CD14-positive monocyte (primary cell): ENCODE data around the gene RALGAPA2. TPM values are rescaled to one million over a fixed set of nuclear protein-coding genes. Genes with fewer than 3 reads are reported as not detected.

ENCODE experiments used
- DNase-seq, 3 donors: peaks; one replicate each; pipeline ENCODE4 v3.0.0-alpha.2; 2011 to 2022
- H2AFZ ChIP-seq: 2 replicates; pipeline ENCODE4 v1.6.0; 2012; ENCODE audit warnings: mild to moderate bottlenecking, low read depth, low read length, inconsistent platforms; ENCODE audit not compliant: insufficient read depth, poor library complexity, severe bottlenecking
- H3K27ac ChIP-seq, 2 donors: 1 replicate in 1 of 2; 2 replicates in 1 of 2; pipeline ENCODE4 v1.5.1; 2012 to 2013; ENCODE audit warnings: low read length in 2 of 2, control low read depth in 1 of 2, inconsistent platforms in 1 of 2, low read depth in 1 of 2, mild to moderate bottlenecking in 1 of 2
- H3K27me3 ChIP-seq, 2 donors: one replicate each; pipeline versions ENCODE4 v1.6.0 to v1.6.1; 2011 to 2013; ENCODE audit warnings: low read length in 2 of 2; ENCODE audit not compliant: control insufficient read depth in 2 of 2, insufficient read depth in 2 of 2
- H3K36me3 ChIP-seq, 2 donors: replicated peaks in 1 of 2; 1 replicate in 1 of 2; 2 replicates in 1 of 2; pipeline versions ENCODE4 v1.5.1 to v1.6.1; 2012 to 2013; ENCODE audit warnings: low read length in 2 of 2, control low read depth in 1 of 2, inconsistent platforms in 1 of 2, mild to moderate bottlenecking in 1 of 2; ENCODE audit not compliant: insufficient read depth in 2 of 2, control insufficient read depth in 1 of 2
- H3K4me1 ChIP-seq, 2 donors: 1 replicate in 1 of 2; 2 replicates in 1 of 2; pipeline versions ENCODE4 v1.5.1 to v1.6.1; 2012 to 2013; ENCODE audit warnings: low read length in 2 of 2, control low read depth in 1 of 2, inconsistent platforms in 1 of 2, mild to moderate bottlenecking in 1 of 2, moderate library complexity in 1 of 2; ENCODE audit not compliant: insufficient read depth in 2 of 2, control insufficient read depth in 1 of 2
- H3K4me2 ChIP-seq: replicated peaks from 2 replicates; pipeline ENCODE3; 2012; ENCODE audit warnings: low read length, moderate library complexity, mild to moderate bottlenecking; ENCODE audit not compliant: poor library complexity, severe bottlenecking; ENCODE audit errors: extremely low read depth
- H3K4me3 ChIP-seq, 3 experiments: fragments of 200-600 bp in 1 of 3; sonication (generic) in 1 of 3; replicated peaks in 1 of 3; 1 replicate in 2 of 3; 2 replicates in 1 of 3; pipeline ENCODE4 v1.5.1; 2011 to 2013; ENCODE audit warnings: low read length in 3 of 3, mild to moderate bottlenecking in 3 of 3, control low read depth in 2 of 3, low read depth in 2 of 3, inconsistent platforms in 1 of 3, moderate library complexity in 1 of 3
- H3K79me2 ChIP-seq: 2 replicates; pipeline ENCODE4 v1.6.0; 2012; ENCODE audit warnings: mild to moderate bottlenecking, control low read depth, inconsistent platforms, low read length, moderate library complexity; ENCODE audit not compliant: insufficient read depth
- H3K9ac ChIP-seq: 2 replicates; pipeline ENCODE4 v1.6.0; 2017; ENCODE audit warnings: low read length, mild to moderate bottlenecking; ENCODE audit not compliant: insufficient read depth, poor library complexity, severe bottlenecking
- H3K9me3 ChIP-seq, 2 donors: replicated peaks in 1 of 2; 1 replicate in 1 of 2; 2 replicates in 1 of 2; pipeline versions ENCODE4 v1.5.1 to v1.6.1; 2012 to 2013; ENCODE audit warnings: low read length in 2 of 2, control low read depth in 1 of 2; ENCODE audit not compliant: control insufficient read depth in 1 of 2, insufficient read depth in 1 of 2
- H4K20me1 ChIP-seq: 2 replicates; pipeline ENCODE4 v1.6.0; 2012; ENCODE audit warnings: mild to moderate bottlenecking, low read length, control low read depth, moderate library complexity; ENCODE audit not compliant: insufficient read depth
- H3K27ac Mint-ChIP-seq, 7 donors: one replicate each; pipeline ENCODE4 v1.8.0; 2020; ENCODE audit warnings: mild to moderate bottlenecking in 7 of 7, mixed read lengths in 7 of 7, moderate library complexity in 6 of 7, inconsistent platforms in 2 of 7
- H3K27me3 Mint-ChIP-seq, 3 donors: one replicate each; pipeline ENCODE4 v1.8.0; 2021 to 2022; ENCODE audit warnings: low read depth in 3 of 3, mild to moderate bottlenecking in 3 of 3, mixed read lengths in 3 of 3, moderate library complexity in 3 of 3, inconsistent platforms in 1 of 3
- H3K36me3 Mint-ChIP-seq, 2 donors: one replicate each; pipeline ENCODE4 v1.8.0; 2020; ENCODE audit warnings: mixed read lengths in 2 of 2, inconsistent platforms in 1 of 2, mild to moderate bottlenecking in 1 of 2
- H3K4me1 Mint-ChIP-seq: one replicate; pipeline ENCODE4 v1.8.0; 2020; ENCODE audit warnings: mild to moderate bottlenecking, mixed read lengths
- H3K4me3 Mint-ChIP-seq, 2 donors: one replicate each; pipeline ENCODE4 v1.8.0; 2020; ENCODE audit warnings: mild to moderate bottlenecking in 2 of 2, mixed read lengths in 2 of 2, moderate library complexity in 1 of 2
- H3K9me3 Mint-ChIP-seq, 7 donors: one replicate each; pipeline ENCODE4 v1.8.0; 2020 to 2022; ENCODE audit warnings: mixed read lengths in 7 of 7, mild to moderate bottlenecking in 6 of 7, moderate library complexity in 6 of 7, inconsistent platforms in 2 of 7
- WGBS: methylation state at CpG from one replicate; pipeline ENCODE4 v1.1.5; 2013; ENCODE audit warnings: missing lambda C conversion rate; ENCODE audit not compliant: insufficient coverage; 5-methylcytosine and 5-hydroxymethylcytosine counted together
- intact Hi-C, 2 donors: fragments of 100-400 bp; cut with micrococcal nuclease; formaldehyde crosslinking; loops; one replicate each; pipeline versions ENCODE4 v1.15.0 to v1.15.1; 2023
- polyA plus RNA-seq, 3 donors: library from polyadenylated mRNA; depleted of rRNA in 1 of 3; unstranded in 2 of 3; stranded (reverse) in 1 of 3; fragments of 300-500 nt in 2 of 3; fragments of >200 nt in 1 of 3; fragmentation: Illumina TruSeq in 2 of 3; gene quantifications; 1 replicate in 2 of 3; 2 replicates in 1 of 3; pipeline ENCODE4 v1.2.3, GENCODE V29; 2012 to 2021
- TF ChIP-seq, protein P1 (sequence below): fragments of 200-600 bp; IDR thresholded peaks from one replicate; pipeline ENCODE4 v1.8.0; 2022; ENCODE audit warnings: antibody characterized with exemption, mild to moderate bottlenecking

Gene RALGAPA2
- polyA plus RNA-seq, 3 donors: 6.2 to 13.0 (median 8.9) TPM

- no peaks in the 10 kb centered on the region for H3K27me3 Mint-ChIP-seq
- H4K20me1 ChIP-seq: no peaks in the 10 kb centered on the region
- peaks cover 29 to 79% of the 10 kb centered on the region in 2 donors for H3K36me3 ChIP-seq
- H3K4me3 Mint-ChIP-seq: no peak overlapping the region
- H3K27ac ChIP-seq: no peak overlapping the region
- intact Hi-C loops: no loop called here
- no peaks in the 10 kb centered on the region for H3K4me1 Mint-ChIP-seq
- no CpG with 5 or more reads among the region's 6 CpGs for WGBS
- H3K4me2 ChIP-seq: no peak overlapping the region
- peaks cover 61 to 76% of the 10 kb centered on the region in 2 donors for H3K36me3 Mint-ChIP-seq
- no peaks in the 10 kb centered on the region for H3K27me3 ChIP-seq
- no peaks in the 10 kb centered on the region for H3K79me2 ChIP-seq
- TF ChIP-seq, protein P1, sequence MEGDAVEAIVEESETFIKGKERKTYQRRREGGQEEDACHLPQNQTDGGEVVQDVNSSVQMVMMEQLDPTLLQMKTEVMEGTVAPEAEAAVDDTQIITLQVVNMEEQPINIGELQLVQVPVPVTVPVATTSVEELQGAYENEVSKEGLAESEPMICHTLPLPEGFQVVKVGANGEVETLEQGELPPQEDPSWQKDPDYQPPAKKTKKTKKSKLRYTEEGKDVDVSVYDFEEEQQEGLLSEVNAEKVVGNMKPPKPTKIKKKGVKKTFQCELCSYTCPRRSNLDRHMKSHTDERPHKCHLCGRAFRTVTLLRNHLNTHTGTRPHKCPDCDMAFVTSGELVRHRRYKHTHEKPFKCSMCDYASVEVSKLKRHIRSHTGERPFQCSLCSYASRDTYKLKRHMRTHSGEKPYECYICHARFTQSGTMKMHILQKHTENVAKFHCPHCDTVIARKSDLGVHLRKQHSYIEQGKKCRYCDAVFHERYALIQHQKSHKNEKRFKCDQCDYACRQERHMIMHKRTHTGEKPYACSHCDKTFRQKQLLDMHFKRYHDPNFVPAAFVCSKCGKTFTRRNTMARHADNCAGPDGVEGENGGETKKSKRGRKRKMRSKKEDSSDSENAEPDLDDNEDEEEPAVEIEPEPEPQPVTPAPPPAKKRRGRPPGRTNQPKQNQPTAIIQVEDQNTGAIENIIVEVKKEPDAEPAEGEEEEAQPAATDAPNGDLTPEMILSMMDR: no peak
- no peaks in the 10 kb centered on the region for H3K4me1 ChIP-seq
- no peak overlapping the region for H3K4me3 ChIP-seq
- no peak overlapping the region for H3K27ac Mint-ChIP-seq
- no peak overlapping the region for H2AFZ ChIP-seq
- DNase-seq: no peak
- H3K9me3 ChIP-seq: no peaks in the 10 kb centered on the region
- no peaks in the 10 kb centered on the region for H3K9me3 Mint-ChIP-seq
- no peak overlapping the region for H3K9ac ChIP-seq
Observed at GRCh38 chr20:20536240-20536933, 176.1 kb downstream of the RALGAPA2 start.

DNA sequence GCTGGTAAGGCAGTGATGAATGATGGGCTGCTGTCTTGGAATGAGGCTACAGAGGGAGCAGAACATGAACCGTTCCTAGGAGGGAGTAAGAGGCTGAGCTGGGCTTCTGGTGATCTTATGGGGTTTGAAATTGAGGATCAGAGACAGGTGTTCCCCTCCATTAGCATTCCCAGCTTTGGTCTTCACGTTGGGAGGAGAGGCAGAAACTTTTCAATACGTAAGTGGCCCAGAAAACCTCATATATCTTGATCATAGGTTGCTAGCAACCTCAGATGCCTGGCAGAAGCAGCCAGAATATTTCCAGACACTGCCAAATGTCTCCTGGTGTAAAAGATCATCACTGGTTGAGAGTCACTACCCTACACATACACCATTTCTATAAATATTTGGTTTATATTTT is 177.4 kb downstream of the RALGAPA2 start:
- Histone ChIP-seq H3K9me3 (no peaks in the 10 kb centered on the region), H3K27me3 (no peaks in the 10 kb centered on the region), H3K9ac (no peak overlapping the region), H3K4me1 (no peaks in the 10 kb centered on the region), H3K4me3 (no peak overlapping the region), H3K4me2 (no peak overlapping the region), H4K20me1 (no peaks in the 10 kb centered on the region), H2AFZ (no peak overlapping the region), H3K79me2 (no peaks in the 10 kb centered on the region), H3K36me3 (peaks cover 39 to 81% of the 10 kb centered on the region in 2 donors), H3K27ac (no peak overlapping the region)
- H3K27me3 Mint-ChIP-seq: peaks cover 0 to 2% (median 0%) of the 10 kb centered on the region in 3 donors
- TF ChIP-seq, protein P1: no peak
- H3K4me3 Mint-ChIP-seq: no peak overlapping the region
- 100% methylated on average over 2 of the region's 3 CpGs for WGBS
- DNase-seq: no peak
- H3K4me1 Mint-ChIP-seq: no peaks in the 10 kb centered on the region
- no peak overlapping the region for H3K27ac Mint-ChIP-seq
- H3K36me3 Mint-ChIP-seq: peaks cover 64 to 77% of the 10 kb centered on the region in 2 donors
- no peaks in the 10 kb centered on the region for H3K9me3 Mint-ChIP-seq
- intact Hi-C loops: no loop called here
